Stimulated activated CD8-positive, alpha-beta memory T cell treated with anti-CD3 and anti-CD28 coated beads, Interleukin-12 subunit alpha, Interleukin-12 subunit beta, amount 100 ng/mL, for 1 hour (primary cell): ENCODE data around the gene NECTIN1.

Experiments used
- DNase-seq: peaks from one replicate; pipeline ENCODE4 v3.0.0-alpha.2; 2020; ENCODE audit warnings: low read depth

NECTIN1 gene

DNA sequence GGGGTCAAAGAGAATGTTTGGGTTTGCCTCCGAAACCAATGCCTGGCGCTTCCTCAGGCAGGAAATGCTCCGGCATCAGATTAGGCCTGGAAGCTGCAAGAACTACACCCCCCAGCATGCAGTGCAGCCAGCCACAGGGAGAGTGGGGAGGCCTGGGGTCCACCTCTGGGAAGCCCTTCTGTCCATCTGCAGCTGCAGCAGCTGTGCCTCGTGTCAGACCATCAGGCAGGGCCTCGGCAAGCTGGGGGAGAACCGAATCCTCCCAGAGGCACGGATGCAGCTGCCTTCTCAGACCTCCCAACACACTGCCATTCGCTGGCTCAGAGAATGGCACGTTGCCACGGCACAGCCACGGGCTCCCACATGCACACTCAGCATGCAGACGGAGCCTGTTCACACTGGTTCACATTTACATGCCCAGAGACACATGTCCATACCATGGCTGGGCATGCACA lies 57.4 kb downstream of the NECTIN1 start:
- DNase-seq, result no peak

GRCh38 chr11:119671051-119671450 lies 57.9 kb downstream of the NECTIN1 start:
- DNase-seq, result no peak

- DNase-seq, result no peak
These were observed 59.5 kb downstream of the NECTIN1 start for GRCh38 chr11:119669487-119669886.

GRCh38 chr11:119668676-119669075 lies 60.3 kb downstream of the NECTIN1 start:
- no peak for DNase-seq

DNA sequence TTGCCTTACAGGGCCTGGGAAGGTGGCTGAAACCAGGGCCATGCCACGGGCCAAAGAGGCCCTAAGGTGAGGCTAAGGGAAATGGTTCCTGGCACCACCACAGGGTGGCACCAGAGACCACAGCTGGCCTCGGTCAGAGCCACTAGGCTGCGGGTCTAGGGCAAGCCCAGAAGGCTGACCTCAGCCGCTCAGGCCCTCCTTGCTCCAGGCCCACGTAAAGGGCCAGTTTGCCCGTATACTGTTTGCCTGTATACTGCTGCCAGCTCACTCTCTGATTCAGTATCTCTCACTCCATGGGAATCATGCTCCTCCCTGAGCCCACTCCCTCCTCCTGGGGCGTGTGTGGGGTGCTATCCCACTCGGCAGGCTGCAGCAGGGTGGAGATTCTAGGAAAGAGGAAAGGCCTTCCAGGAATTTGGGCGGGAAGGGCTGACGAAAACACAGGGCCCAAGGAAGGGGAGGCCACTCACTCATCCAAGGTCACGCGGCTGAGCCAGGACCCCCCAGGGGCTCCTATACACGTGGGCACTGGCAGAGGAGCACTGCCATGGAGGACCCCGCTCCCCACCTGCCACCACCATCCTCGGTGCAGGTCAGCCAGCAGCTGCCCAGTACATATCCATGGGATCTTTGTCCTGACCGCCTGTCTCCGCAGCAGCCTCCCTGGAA lies 62.4 kb downstream of the NECTIN1 start:
- DNase-seq, result peak; percentile 41

DNA sequence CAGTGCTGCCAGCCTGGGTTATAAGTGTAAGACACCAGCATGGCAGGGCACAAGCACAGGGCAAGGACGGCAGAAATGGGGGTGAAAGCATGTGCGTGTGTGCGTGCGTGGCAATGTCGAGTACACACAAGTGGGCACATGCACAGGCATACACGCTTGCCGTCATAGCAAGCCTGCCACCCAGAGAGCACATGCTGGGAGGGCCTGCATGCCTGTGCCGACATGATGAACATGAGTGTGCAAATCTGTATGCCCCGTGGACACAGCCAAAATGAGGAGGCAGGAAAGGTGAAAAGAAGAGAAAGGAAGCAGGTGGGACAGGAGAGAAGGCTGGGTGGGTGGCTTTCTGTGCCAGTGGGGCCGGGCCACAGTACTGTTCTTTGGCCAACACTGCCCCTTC lies 62.9 kb downstream of the NECTIN1 start:
- DNase-seq, result no peak

DNA sequence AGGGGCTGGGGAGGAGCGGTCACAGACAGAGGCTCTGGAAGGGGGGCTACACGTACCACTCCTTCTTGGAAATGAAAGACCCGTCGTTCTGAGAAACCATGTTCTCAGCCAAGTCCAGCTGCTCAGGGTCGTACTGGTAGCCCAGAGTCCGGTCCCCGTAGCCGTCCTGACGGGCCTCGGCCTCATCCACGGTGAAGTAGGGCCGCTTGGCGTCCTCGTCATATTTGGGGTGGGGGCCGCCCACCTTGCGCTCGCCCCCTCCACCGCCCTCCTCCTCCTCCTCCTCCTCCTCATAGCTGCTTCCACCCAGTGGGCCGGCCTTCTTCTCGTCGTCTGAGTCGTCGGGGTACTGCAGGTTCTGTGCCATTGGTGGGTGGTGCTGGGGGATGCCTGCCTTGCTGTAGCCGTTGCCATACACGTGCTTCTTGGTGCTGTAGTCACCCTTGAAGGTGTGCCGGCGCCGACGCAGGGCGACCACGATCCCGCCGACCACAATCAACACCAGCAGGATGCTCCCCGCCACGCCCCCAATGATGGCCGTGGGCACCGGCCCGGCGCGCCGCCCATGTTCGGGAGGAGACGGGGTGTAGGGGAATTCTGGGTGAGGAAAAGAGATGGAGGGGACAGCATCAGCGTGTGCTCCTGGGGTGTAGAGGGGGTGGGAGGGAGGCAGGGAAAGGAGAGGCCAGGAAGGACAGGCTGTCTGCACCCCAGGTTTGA lies 64.1 kb downstream of the NECTIN1 start:
- DNase-seq, result no peak

DNA sequence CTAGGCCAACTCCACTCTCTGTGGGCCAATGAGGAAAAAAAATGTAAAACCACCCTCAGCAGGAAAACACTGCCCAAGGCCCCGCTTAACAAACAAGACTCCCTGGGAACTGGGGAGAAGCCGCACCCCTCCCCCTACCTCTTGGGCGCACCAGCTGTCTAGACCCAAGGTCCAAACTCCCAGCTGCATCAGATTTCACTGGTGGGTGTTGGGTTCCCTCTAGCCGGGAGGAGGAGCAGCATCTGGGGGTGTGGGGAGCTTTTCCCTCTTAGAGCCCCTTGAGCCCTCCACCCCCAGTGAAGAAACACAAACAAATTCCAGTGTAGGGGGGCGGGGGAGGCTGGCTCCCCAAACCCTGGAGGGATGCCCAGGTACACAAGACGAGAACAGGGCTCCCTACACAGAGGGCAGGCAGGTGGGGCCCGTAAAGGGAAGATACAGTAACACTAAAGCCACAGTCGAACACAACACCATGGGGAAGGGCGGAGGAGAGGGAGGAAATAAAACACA lies 64.9 kb downstream of the NECTIN1 start:
- no peak for DNase-seq

GRCh38 chr11:119663279-119663678 lies 65.7 kb downstream of the NECTIN1 start:
- DNase-seq, result no peak

GRCh38 chr11:119661226-119661625 lies 67.8 kb downstream of the NECTIN1 start:
- DNase-seq, result no peak

GRCh38 chr11:119659971-119660723 lies 68.9 kb downstream of the NECTIN1 start:
- DNase-seq, result no peak

GRCh38 chr11:119652907-119653659 lies 75.9 kb downstream of the NECTIN1 start:
- no peak for DNase-seq

DNA sequence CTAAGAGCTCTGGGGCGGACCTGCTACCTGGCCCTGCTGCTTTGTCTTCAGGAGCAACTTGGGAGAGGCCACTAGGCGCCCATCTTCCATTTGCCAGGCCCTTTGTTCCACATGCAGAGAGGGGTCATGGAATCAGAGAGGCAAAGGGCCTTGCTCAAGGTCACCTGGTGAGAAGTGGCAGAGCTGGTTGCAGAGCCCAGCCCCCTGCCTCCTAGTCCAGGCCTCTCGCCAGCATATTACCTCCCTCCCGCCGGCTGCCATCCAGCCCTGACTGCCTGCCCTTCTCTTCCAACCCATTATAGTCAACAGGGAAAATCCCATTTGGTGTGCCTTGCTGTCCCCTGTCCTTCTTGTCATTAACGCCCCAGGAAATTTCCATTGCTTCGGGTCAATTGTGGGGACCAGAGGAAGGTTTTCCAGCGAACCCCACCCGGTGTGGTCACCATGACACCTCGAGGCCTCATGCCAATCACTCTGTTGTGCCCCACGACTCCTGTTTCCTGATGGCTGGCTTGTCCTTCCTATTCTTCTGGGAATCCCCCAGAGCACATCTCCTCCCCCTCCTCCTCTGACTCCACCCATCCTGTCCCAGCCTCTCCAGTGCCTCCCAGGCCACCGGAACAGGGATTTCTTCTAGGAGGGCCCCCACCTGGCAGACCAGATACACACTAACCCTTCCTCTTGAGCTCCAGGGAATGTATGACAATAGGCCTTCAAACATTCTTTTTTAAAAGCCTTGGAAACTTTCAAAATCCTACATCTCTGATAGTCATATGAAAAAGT lies 77.0 kb downstream of the NECTIN1 start:
- no peak for DNase-seq

- no peak for DNase-seq
These were observed 78.7 kb downstream of the NECTIN1 start for GRCh38 chr11:119650251-119650650.

- no peak for DNase-seq
These were observed 81.7 kb downstream of the NECTIN1 start for GRCh38 chr11:119647254-119647653.

DNA sequence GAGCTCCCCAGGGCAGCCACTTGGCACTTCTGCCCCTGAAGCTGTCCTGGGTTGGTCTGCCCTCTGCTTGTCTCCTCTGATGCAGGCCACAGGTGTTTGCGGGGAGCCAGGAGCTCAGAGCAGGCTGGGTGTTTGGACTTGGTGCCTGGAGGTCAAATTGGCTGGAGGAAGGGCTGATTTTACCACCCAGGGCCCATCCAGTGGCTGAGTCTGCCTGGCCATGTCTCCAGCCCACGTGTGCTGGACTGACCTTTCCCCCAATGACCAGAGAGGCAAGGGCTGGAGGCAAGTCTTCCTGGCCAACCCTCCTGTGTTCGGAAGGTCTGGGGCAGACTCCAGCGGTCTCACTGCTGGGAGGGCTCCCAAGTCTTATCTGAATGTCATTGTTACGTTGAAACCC lies 84.0 kb downstream of the NECTIN1 start:
- DNase-seq, result no peak

GRCh38 chr11:119644502-119644901 lies 84.5 kb downstream of the NECTIN1 start:
- DNase-seq, result no peak

DNA sequence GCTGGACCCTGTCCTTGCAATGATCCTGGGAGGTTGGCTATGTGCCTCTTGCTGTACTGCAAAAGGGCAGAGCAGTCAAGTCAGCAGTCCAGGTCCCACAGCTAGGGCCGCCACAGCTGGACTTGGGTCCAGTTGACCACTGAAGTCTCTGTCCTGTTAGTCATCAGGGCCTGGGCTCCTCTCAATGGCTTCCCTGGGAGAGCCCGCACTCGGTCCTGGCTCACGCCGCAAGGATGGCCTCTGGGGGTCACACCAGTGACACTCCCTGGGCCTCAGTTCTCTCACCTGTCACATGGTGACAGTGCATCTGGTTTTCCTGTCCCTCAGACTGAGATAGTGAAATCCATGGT lies 85.1 kb downstream of the NECTIN1 start:
- no peak for DNase-seq

DNA sequence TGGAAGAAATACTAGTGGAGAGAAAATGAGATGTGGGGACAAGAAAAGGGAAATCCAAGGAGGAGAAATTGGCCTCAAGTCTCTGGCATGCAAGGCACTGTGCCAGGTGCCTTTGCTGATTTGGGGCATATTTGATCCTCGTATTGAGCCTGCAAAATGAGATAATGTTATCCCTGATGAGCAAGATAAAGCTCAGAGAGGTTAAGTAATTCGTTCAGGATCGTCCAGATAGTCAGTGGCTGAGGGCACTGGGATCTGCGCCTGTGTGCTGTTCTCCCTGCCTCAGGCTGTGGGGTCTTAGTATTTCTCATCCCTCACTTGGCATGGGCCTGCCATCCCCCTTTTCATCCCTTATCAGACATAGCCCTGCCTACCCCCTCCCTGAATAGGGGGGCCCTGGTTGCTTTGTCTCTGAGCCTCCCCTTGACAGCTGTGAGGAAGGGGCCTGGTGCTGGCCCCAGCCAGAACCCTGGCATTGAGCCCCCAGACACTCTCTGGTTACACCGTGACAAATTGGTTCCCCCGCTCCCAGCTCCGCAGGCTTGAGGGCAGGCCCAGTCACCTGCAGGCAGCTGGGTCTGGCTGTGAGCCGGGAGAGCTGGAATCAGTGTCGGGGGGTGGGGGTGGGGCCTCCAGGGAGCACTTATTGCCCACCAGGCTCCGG lies 85.7 kb downstream of the NECTIN1 start:
- no peak for DNase-seq

- DNase-seq, result no peak
These were observed 86.8 kb downstream of the NECTIN1 start for GRCh38 chr11:119641983-119642745.
